ENCODE data around the gene ATP2A1. TPM values are rescaled to one million over a fixed set of nuclear protein-coding genes. Genes with fewer than 3 reads are reported as not detected.

Gene ATP2A1
- total and polyA plus RNA-seq, 2 donors (not counting 3 experiments of a cell fraction or from before 2014, with no cell fraction given) = 1.2 to 2.5 TPM

DNA sequence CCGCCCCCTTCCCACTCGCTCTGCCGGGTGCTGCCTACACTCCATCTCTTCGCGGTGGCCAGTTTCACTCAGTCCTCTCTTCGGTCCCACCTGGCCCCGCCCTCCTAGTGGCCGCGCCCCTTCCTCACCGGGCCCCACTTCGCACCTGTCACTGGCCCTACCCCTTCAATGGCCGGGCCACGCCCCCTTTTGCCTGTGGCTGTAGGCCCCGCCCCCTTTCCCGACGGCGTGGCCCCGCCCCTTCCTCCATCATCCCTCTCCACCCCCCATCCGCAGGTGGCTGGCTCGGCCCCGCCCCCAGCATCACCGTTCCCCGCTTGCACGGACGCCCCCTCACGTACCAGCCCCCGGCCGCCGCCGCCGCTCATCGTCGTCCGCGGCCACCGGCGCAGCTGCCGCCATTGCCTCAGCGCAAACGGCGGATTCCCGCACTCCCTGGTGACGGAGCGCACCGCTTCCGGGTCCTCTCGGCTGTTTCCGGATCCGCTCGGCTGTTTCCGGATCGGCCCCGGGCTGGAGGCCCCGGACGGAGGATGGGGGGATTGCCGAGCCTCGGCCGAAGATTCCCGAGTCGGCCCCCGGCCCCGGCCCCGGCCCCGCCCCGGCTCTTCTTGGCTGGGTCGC, 46.6 kb downstream of the ATP2A1 start, which contains the start of gene RABEP2:
RABEP2 (minus strand) TSS at position 477 of the 624 bp plus-strand sequence; CDS start at position 402, 75 bp downstream.
- POLR2A ChIA-PET = no interaction called here
- dilution Hi-C loops (cut with MboI; ENCODE audit: extremely low pct_ligation_motif_present, low sequenced_read_pairs) (no loop called here), intact Hi-C loops (cut with micrococcal nuclease) (loop anchor here (1.0 to 2.0 kb wide), 5 partner anchors 11 to 101 kb away; partner anchors contain the start of genes SH2B1 and TUFM)
- Histone ChIP-seq H3K4me2 (ENCODE audit: insufficient read depth, low read length) (peak within 1 kb of the TSS; percentile 57), H3K9me3 (replicated peaks; ENCODE audit: control insufficient read depth, insufficient read depth, low read length) (no peaks in the 10 kb centered on the region), H3K4me1 (ENCODE audit: control insufficient read depth, extremely low read depth, insufficient read depth, low read length) (no peaks in the 10 kb centered on the region), H4K20me1 (replicated peaks; ENCODE audit: control insufficient read depth, extremely low read depth, insufficient read depth, low read length) (no peaks in the 10 kb centered on the region), H3K9ac (replicated peaks; ENCODE audit: extremely low read depth, insufficient read depth, low read length) (peak within 1 kb of the TSS; percentile 90), H3K79me2 (ENCODE audit: control insufficient read depth, insufficient read depth, low read length) (no peaks in the 10 kb centered on the region), H3K4me3 (replicated peaks in 1 of 3; ENCODE audit: insufficient read depth in 1 of 3, low read depth in 1 of 3, low read length in 3 of 3) (peak within 1 kb of the TSS; percentile 59 to 74 (median 70)), H3K27ac (ENCODE audit: insufficient read depth, low read depth, low read length) (peak within 1 kb of the TSS; percentile 87), H3K36me3 (ENCODE audit: control insufficient read depth in 2 of 2, extremely low read depth in 1 of 2, insufficient read depth in 2 of 2, low read length in 2 of 2) (peaks cover 0 to 3% of the 10 kb centered on the region in 2 experiments), H3K27me3 (ENCODE audit: control insufficient read depth in 2 of 2, insufficient read depth in 2 of 2, low read length in 2 of 2) (no peaks in the 10 kb centered on the region), H3K9me1 (replicated peaks; ENCODE audit: control insufficient read depth, extremely low read depth, insufficient read depth, low read length) (no peaks in the 10 kb centered on the region), H2AFZ (ENCODE audit: low read depth, low read length) (peak within 1 kb of the TSS; percentile 96)
- TF ChIP-seq GATA2 (IDR thresholded peaks at IDR 0.05; ENCODE audit: insufficient read depth, insufficient read length, low read depth, low read length) (no peak), POLR2A (IDR thresholded peaks at IDR 0.05; ENCODE audit: low read depth, low read length) (peak; percentile 2), POLR2AphosphoS5 (IDR thresholded peaks at IDR 0.05; ENCODE audit: insufficient read depth, low read depth, low read length) (peak; percentile 79), MYC (IDR thresholded peaks at IDR 0.05; ENCODE audit: low read depth, low read length) (no peak), JUN (IDR thresholded peaks at IDR 0.05; ENCODE audit: borderline replicate concordance, insufficient read depth, insufficient read length, low read depth) (no peak), EZH2 (IDR thresholded peaks at IDR 0.05; ENCODE audit: borderline replicate concordance, low read depth, low read length, severe bottlenecking) (no peak), FOS (IDR thresholded peaks at IDR 0.05; ENCODE audit: borderline replicate concordance, insufficient read depth, low read length) (no peak)
- TF ChIP-seq, protein P1, sequence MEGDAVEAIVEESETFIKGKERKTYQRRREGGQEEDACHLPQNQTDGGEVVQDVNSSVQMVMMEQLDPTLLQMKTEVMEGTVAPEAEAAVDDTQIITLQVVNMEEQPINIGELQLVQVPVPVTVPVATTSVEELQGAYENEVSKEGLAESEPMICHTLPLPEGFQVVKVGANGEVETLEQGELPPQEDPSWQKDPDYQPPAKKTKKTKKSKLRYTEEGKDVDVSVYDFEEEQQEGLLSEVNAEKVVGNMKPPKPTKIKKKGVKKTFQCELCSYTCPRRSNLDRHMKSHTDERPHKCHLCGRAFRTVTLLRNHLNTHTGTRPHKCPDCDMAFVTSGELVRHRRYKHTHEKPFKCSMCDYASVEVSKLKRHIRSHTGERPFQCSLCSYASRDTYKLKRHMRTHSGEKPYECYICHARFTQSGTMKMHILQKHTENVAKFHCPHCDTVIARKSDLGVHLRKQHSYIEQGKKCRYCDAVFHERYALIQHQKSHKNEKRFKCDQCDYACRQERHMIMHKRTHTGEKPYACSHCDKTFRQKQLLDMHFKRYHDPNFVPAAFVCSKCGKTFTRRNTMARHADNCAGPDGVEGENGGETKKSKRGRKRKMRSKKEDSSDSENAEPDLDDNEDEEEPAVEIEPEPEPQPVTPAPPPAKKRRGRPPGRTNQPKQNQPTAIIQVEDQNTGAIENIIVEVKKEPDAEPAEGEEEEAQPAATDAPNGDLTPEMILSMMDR (IDR thresholded peaks at IDR 0.05; ENCODE audit: extremely low read depth in 1 of 2, insufficient read depth in 1 of 2, low read depth in 1 of 2, low read length in 2 of 2) = no peak
- TF ChIP-seq, protein P2, sequence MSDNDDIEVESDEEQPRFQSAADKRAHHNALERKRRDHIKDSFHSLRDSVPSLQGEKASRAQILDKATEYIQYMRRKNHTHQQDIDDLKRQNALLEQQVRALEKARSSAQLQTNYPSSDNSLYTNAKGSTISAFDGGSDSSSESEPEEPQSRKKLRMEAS (IDR thresholded peaks at IDR 0.05; ENCODE audit: insufficient read depth, insufficient read length) = no peak
- BruUV-seq (replicated peaks) = no TSS peak
- FAIRE-seq (peak; percentile 91), DNase-seq (ENCODE audit: low read depth, low spot score) (peak; percentile 91)
- CTCF ChIA-PET = interaction anchor here (1.0 to 4.1 kb wide), 3 partner anchors 12 to 49 kb away, joined by 4 to 27 read pairs (median 6); no protein-coding TSS in a partner anchor
